ENCODE results near the gene PGD. TPM values are rescaled to one million over a fixed set of nuclear protein-coding genes. Genes with fewer than 3 reads are reported as not detected.

The PGD gene
- total RNA-seq, 1 donor from 2014 or later: 213 TPM

DNA sequence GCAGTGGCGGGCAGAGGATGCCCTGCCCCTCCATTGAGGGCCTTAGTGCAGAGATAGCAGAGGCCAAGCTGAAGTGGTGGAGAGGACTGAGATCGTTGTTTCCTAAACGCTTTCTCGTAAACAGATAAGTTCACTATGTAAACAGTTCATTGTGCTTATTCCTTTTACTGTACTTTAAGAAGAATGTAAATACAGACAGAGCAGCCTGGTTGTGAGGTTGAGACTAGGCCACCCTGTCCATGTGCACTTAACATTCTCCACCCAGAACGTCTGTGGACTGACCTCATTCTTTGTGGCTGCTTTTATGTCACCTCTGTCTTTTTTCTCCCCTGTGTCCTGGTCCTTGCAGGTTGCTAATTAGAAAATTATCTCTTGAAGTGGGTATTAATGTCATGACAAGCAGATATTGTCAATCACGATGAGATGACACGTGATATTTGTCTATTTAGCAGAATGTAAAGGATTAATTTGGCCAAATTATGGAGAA lies 39.9 kb downstream of the PGD start:
- Histone ChIP-seq H3K4me3 (no peak overlapping the region), H3K4me1 (no peaks in the 10 kb centered on the region), H3K27me3 (ENCODE audit: low read depth) (no peaks in the 10 kb centered on the region), H3K36me3 (peaks cover 10% of the 10 kb centered on the region), H3K27ac (peak overlapping the region; percentile 6), H3K9me3 (no peaks in the 10 kb centered on the region)
- ATAC-seq (peak; percentile 68 to 86), DNase-seq (no peak)
- no peak for TF ChIP-seq CTCF (IDR thresholded peaks at IDR 0.05)
- intact Hi-C loops (cut with DNase I): no loop called here

GRCh38 chr1:10440305-10440704 lies 41.4 kb downstream of the PGD start:
- intact Hi-C loops (cut with DNase I): no loop called here
- H3K27ac ChIP-seq: no peak overlapping the region
- no peak for DNase-seq
- H3K4me1 ChIP-seq: no peaks in the 10 kb centered on the region
- H3K9me3 ChIP-seq: no peaks in the 10 kb centered on the region
- H3K4me3 ChIP-seq: no peak overlapping the region
- H3K36me3 ChIP-seq: peaks cover 19% of the 10 kb centered on the region
- no peaks in the 10 kb centered on the region for H3K27me3 ChIP-seq (ENCODE audit: low read depth)
- ATAC-seq: no peak
- TF ChIP-seq CTCF (IDR thresholded peaks at IDR 0.05): no peak

- Histone ChIP-seq H3K4me1 (no peaks in the 10 kb centered on the region), H3K27me3 (ENCODE audit: low read depth) (no peaks in the 10 kb centered on the region), H3K27ac (no peak overlapping the region), H3K36me3 (peaks cover 19% of the 10 kb centered on the region), H3K9me3 (no peaks in the 10 kb centered on the region), H3K4me3 (no peak overlapping the region)
- TF ChIP-seq CTCF (IDR thresholded peaks at IDR 0.05): no peak
- ATAC-seq (no peak), DNase-seq (no peak)
- intact Hi-C loops (cut with DNase I): no loop called here
These were observed 41.9 kb downstream of the PGD start for GRCh38 chr1:10440794-10441193.

GRCh38 chr1:10444248-10444647 lies 45.4 kb downstream of the PGD start:
- no peak overlapping the region for H3K4me3 ChIP-seq
- H3K9me3 ChIP-seq: no peaks in the 10 kb centered on the region
- no peaks in the 10 kb centered on the region for H3K27me3 ChIP-seq (ENCODE audit: low read depth)
- intact Hi-C loops (cut with DNase I): no loop called here
- DNase-seq (no peak), ATAC-seq (no peak)
- no peak overlapping the region for H3K27ac ChIP-seq
- no peaks in the 10 kb centered on the region for H3K4me1 ChIP-seq
- TF ChIP-seq CTCF (IDR thresholded peaks at IDR 0.05): no peak
- H3K36me3 ChIP-seq: peaks cover 19% of the 10 kb centered on the region

- DNase-seq (no peak), ATAC-seq (no peak)
- intact Hi-C loops (cut with DNase I): no loop called here
- Histone ChIP-seq H3K9me3 (no peaks in the 10 kb centered on the region), H3K4me1 (no peaks in the 10 kb centered on the region), H3K27me3 (ENCODE audit: low read depth) (no peaks in the 10 kb centered on the region), H3K36me3 (peaks cover 19% of the 10 kb centered on the region), H3K4me3 (no peak overlapping the region), H3K27ac (no peak overlapping the region)
- no peak for TF ChIP-seq CTCF (IDR thresholded peaks at IDR 0.05)
These were observed 46.0 kb downstream of the PGD start for GRCh38 chr1:10444795-10445397.
